A172 (cell line): ENCODE data around the gene MEAK7. TPM values are rescaled to one million over a fixed set of nuclear protein-coding genes. Genes with fewer than 3 reads are reported as not detected.

Source experiments
- DNase-seq: peaks from one replicate; pipeline ENCODE4 v3.0.0-alpha.2; 2015; ENCODE audit warnings: low spot score
- total RNA-seq: library from RNA; depleted of rRNA; stranded (reverse); fragments of >200 nt; shearing (Covaris generic); gene quantifications from 2 replicates; pipeline ENCODE4 v1.2.3, GENCODE V29; 2014; rRNA removed

MEAK7 gene, protein sequence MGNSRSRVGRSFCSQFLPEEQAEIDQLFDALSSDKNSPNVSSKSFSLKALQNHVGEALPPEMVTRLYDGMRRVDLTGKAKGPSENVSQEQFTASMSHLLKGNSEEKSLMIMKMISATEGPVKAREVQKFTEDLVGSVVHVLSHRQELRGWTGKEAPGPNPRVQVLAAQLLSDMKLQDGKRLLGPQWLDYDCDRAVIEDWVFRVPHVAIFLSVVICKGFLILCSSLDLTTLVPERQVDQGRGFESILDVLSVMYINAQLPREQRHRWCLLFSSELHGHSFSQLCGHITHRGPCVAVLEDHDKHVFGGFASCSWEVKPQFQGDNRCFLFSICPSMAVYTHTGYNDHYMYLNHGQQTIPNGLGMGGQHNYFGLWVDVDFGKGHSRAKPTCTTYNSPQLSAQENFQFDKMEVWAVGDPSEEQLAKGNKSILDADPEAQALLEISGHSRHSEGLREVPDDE
- total RNA-seq = 21.0 and 28.4 TPM in 2 replicates

DNA sequence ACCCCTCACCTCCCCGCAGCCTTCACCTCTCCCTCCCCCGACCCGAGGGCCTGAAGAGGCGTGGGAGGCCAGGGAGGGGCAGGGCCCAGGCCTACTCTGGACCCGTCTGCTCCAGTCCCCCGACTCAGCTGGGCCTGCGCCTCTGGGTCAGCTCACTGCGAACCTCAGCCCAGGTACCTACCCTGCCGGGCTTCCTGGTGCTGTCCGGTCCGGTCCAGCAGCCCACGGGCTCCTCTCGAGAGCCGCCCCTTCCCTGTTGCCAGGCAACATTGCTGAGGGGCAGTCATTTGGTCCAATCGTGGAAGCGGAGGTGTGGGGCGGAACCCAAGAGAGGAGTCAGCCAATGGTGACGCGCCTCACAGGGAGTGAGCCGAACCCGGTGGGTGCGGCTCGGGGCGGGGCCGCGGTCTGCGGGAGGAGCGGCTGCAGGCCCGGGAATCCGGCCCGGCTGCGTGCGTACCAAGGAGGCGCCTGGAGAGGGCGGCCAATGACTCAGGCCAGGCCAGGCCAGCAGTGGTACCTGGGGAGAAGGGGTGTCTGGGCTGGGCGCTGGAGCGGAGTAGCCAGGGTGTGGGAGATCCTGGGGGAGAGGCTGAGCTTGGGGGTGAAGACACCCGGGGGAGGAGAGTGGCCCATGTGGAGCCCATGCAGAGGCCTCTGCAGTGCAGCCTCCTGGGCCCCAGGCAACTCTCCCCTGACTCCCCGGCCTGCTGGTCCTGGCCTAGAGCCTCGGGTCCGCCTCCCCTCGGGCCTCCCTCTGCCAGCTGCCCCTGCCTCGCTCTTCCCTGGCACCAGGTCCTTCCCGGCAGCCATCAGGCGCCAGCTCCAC lies at the start of gene MEAK7:
TSS of gene MEAK7 (minus strand) at position 240 of the 829 bp plus-strand sequence. CDS start 6,573 bp downstream, outside the sequence.
- peak; percentile 97 for DNase-seq

DNA sequence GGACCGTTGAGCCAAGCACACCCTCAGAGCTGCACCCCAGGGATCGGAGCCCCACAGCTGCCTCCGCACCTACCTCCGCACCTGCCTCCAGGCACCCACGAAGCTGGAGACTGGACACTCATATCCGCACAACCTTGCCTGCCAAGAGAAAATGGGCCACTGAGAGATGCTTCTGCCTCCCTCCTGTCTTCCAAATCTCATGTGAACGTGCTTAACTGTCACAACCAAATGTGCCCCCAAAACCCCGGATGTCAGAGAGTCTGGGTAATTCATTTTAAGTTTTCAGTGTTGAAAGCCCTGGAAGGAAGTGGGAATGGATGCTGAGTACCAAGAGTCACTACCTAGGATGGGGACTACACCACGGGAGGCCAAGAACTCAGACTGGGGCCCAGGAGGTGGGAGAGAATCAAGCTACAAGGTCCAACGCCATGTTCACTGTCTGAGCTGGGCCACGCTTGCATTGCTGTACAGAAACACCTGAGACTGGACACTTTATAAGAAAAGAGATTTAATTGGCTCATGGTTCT lies 49.5 kb upstream of the MEAK7 start:
- DNase-seq = no peak

DNA sequence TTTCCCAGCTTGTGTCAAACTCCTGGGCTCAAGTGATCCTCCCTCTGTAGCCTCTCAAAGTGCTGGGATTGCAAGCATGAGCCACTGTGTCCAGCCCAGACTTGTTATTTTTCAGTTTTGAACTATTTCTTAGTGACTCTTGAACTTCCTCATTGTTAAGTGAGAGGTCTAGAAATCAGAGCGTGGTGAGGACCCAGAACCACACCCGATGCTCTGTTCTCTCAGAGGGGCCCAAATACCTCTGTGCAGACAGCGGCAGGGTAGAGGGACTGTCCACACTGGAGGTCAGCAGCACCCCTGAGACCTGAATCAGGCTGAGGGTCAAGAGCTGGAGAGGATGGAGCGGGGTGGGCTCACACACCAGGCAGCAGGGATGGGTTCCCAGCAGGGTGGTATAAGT lies 47.7 kb upstream of the MEAK7 start:
- DNase-seq = no peak

DNA sequence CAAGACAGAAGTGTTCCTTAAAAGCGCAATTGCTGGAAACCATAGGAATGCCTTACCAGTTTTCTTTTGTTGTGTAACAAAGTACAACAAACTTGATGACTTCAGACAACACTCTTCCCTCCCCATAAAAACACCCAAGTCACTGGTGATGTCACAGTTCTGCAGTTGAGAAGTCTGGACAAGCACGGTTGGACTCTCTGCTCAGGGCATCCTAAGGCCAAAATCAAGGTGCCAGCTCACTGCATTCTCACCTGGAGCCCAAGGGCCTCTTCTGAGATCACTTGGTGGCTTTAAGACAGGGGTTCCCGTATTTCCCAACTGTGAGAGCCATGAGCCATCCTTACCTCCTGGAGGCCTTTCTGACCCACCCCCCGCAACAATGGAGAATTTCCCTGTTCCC lies 45.6 kb upstream of the MEAK7 start:
- no peak for DNase-seq

DNA sequence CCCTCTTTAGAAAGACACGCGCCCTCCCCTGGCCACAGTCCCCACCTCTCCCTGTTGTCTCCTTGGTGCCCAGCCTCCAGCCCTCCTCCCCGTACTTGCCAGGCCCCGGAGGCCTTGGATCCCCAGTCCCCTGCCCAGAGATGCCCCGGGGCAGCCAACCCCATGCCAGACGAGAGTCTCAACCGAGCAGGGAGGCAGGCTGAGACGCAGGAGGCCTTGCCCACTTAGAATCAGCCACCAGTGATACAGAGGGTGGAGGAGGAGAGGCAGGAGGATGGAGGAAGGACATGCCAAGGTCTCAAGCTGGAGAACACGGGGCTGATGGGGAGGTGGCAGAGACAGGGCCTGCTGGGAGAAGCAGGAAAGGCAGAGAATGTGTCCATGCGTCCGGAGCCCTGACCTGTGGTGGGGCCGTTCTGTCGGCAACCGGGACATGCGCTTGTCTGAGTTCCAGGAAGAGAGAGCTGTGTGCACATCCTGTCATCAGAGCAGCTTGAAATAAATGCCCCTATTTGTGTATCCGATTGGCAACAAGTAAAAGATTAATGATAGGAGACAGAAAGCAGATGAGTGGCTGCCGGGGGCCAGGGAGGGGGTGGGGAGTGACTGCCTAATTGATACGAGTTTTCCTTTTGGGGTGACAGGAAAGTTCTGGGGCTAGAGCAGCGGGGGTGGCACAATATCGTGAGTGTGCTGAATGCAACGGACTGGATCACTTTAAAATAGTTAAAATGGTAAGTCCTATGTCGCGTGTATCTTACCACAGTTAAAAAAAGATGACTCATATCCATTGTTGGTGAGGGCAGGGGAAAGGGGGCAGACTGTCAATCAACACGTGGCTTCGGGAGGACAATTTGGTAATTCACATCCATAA lies 44.7 kb upstream of the MEAK7 start:
- DNase-seq = no peak

DNA sequence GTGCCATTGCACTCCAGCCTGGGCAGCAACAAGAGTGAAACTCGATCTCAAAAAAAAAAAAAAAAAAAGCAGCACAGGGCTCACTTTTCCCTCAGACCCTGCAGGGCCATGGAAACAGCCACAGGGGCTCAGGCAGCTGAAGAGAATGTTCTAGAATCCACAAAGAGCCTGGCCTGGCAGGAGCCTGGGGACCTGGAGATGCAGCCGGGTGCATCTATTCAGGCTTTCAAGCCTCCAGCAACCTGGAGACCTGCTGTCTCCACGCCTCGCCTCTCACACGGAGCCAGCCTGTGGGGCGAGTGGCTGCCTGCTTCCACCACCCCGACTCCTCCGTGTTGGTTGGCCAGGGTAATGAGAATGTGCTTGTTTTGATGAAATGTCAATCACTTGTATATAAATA lies 44.0 kb upstream of the MEAK7 start:
- DNase-seq = no peak

DNA sequence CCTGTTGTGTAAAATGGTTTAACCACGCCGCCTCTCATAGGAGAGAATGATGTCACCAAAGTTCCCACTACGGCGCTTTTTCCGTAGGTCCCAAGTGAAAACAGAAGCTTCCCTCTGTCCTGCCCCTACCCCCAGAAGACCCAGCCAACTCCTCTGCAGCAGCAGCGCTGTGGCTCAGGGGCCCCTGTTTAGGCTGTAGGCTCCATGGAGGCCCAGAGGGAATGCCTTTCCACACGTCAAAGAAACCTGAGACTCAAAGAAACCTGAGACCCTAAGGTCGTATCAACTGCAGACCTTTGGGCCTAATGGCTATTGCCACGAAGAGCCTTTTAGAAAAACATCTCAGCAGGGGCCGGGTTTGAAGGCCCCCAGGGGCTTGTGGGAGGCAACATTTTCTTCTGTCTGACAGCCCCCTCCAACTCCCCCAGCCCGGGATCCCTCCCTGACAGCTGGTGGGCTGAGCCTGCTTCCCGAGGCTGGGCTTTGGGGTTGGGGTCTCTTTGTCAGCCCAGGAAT lies 43.1 kb upstream of the MEAK7 start:
- no peak for DNase-seq

DNA sequence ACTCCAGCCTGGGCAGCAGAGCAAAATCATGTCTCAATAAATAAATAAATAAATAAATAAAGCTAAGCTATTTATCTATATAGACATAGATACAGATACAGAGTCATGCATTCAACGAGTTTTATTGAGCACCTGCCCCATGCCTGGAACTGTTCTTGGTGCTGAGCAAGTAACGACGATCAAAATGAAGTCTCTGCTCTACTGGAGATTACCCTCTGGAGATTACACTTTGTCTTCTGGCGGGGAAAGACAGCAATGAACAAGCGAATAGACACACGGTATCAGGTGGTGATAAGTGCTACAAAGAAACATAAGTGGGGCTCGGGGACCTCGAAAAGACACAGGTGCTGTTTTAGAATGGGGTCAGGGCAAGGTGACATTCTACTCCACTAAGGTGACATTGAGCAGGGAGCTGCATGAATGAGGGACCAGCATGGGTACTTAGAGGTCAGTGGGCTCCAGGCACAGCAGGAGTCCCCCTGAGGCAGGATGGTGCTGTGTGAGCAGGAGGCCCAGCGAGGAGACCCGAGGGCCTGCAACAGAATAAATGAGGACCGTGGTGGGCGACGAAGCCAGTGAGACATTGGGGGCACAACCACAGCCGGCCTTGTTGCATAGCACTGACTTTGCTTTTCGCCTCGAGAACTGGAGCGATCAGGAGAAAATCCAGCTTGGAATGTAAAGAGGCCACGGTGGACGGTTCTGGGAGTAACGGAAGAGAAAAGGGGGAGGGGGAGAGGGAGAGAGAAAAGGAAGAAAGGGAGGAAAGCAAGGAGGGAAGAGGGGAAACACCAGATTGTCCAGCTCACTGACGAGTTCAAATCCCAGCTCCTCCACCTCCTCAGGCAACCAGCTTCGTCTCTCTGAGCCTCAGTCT lies 42.4 kb upstream of the MEAK7 start:
- no peak for DNase-seq

DNA sequence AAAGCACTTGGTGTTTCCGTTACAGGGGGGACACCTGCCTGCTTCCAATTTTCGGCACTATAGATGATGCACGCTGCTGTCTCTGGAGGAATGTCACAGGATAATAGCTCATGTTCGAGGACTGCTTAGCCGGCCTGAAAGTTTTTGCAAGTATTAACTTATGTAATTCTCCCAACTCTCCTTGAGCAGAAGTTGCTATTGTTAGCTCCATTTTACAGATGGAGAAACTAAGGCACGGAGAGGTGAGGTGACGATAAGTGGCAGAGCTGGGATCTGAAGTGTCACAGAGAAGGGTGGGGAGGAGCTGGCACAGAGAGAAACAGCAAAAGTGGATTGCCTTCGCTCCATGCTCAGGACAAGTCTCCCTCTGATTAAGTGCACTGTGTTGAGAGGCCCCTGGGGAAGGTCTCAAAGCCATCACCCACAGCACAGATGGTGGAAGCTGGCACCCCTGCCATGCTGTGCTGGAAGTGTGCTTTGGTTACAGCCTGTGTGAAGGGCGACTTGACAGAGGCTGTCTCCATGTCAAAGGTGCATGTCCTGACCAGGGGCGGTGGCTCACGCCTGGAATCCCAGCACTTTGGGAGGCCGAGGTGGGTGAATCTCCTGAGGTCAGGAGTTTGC lies 40.8 kb upstream of the MEAK7 start:
- DNase-seq = no peak

DNA sequence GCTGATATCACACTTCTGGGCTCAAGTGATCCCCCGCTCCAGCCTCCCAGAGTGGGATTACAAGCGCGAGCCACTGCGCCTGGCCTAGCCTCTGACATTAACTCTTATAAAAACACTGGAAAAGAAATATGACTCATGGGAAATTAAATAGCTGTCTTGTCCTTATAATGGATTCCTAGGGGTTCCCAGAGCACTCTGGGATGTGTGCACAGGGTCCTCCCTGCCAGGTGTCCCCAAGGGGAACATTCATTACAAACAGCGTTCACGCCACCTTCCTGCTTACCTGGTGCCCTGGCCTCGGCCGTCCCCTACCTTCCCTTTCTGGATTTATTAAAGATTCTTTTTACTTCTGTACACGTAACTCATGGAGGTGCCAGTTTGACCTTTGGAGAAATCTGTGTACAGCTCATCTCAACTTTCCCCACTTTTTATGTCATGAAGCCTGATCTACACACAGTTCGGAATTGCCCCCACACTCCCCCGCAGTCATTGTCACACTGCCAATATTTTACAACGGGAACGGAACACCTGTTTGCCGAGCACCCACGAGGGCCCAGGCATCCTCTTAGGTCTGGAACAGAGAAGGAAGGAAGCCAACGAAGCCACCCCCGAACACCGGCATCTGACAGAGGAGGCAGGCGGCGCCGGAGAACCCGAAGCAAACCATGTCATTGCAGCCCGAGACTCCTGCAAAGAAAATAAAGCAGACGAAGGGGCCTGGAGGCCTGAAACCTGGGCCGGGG lies 39.7 kb upstream of the MEAK7 start:
- DNase-seq = peak; percentile 22

DNA sequence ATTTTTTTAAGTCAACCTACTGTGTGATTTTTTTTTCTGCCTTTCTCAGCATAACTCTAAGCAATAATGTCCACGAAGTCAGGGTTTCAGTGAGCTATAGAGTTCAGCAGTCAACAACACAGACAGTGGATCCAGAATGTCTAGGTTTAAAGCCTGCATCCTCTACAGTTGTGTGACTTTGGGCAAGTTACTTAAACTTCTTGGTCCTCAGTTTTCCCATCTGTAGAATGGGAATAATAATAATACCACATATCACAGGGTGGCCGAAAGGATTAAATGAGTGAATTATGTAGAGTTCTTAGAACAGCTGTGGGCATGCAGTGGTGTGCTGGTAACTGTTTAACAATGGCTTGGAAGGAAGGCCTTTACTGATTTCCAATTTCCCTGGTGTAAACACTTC lies 38.8 kb upstream of the MEAK7 start:
- no peak for DNase-seq

DNA sequence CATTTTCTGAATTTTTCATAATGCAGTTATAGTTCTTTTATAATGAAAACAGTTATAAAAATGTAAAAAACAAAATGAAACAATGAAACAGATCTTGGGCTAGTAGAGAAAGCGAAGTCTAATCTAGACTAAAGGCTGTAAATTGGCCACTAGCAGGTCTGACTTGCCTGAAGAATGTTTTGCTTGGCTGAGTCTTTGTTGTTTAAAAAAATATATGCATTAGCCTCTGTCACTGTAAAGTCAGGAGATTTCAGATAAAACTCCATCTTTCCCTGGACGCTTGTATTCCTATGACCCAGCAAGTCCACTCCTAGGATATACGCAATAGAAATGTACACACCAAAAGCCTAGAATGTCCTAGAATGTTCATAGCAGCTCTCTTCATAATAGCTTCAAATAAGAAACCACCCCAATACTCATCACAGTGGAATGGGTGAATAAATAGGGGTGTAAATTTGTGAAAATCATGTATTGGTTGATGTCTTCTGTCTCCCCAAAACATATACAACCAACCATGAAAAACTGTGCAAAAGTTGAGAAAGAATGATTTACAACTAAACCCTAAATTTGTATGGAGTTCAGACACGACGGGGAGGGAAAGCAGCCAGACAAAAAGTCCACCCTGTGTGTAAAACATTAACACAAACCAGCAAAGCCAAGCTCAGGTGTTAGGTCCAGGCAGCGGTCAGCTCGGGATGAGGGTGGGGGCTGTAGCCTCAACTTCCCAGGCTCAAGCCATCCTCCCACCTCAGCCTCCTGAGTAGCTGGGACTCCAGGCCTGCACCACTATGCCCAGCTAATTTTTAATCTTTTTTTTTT lies 37.7 kb upstream of the MEAK7 start:
- DNase-seq = peak; percentile 36

DNA sequence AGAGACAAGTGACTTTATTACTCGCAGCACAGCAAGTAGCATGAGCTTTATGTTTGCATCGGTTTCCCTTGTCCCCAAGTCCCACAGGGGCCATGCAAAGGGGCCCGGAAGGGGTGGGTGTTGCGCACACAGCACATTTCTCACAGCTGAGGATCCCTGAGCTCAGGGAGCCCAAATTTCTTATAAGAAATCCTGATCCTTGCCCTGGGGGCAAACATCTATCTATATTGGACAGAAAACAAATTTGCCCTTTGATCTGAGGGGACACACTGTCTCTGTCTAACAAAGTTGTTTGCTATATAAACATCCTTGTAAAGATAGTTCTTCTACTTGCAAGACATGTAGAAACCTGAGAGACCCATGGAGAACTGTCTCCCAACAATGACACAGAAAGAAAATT lies 35.7 kb upstream of the MEAK7 start:
- DNase-seq = no peak

DNA sequence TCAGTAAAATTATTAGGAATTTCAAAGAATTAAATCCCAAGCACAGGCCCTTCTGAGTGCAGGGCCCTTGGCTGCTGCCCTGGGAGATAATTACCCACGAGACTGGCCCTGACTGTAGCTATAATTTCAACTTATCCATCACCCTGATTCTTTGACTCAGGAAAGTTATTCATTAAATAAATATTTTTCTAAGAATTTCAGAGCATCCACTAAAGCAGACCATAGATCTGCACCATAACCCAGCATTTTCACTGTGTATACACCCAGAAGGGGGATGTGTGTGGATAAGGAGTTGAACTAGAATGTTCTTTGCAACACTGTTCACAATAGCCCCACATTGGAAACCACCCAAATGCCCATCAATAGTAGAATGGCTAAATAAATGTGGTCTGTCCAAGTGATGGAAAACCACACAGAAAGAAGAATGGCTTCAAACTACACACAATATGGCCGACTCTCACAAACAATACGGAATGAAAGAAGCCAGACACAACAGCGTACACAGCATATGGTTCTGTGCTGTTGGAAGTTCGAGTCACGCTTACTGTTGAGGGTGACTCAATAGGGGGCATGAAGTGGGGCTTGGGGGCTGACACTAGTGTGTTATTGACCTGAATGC lies 33.9 kb upstream of the MEAK7 start:
- no peak for DNase-seq

DNA sequence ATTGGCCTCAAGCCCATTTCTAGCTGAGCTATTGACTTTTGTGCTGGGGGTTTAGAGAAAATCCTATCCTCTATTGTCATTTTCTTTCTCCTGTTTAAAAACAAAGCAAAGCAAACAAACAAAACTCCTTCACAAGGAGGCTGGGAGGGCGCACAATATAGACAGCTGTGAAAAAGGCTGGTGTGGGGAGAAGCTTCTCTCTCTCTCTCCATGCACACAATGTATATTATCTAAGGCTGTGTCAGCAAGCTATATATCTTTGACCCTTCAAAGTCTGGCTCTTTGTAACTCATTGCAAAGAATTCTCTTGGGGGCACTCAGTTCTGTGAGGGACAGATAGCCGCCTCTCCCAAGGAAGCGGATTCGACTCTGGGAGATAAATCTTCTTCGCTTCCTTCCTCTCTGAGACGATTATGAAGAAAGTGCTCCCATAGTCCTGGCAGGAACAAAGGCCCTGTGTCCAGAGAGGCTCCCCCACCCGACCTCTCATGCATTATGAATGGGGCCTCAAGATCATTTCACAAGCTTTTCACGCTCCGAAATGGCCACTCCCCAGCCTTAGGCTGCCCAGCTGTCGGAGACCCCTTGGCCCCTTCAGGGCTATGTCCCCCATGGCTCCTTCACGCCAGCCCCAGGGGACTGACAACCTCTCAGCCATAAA lies 33.2 kb upstream of the MEAK7 start:
- no peak for DNase-seq

DNA sequence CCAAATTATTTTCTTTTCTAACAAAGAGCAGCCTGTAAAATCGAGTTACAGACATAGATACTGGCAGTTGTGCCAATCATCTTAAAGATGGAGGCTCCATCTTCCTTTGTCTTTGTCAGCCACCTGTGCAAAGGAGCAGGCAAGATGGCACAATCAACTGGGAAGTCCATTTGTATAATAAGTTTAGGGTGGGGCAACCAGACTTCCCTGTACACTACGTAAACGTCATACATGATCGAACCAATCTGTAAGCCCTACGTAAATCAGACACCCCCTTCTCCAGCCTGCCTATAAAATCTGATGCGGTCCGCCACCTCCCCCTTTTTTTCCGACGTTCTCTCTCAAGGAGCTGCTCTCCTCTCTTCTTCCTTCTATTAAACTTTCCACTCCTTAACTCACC lies 31.4 kb upstream of the MEAK7 start:
- DNase-seq = no peak

DNA sequence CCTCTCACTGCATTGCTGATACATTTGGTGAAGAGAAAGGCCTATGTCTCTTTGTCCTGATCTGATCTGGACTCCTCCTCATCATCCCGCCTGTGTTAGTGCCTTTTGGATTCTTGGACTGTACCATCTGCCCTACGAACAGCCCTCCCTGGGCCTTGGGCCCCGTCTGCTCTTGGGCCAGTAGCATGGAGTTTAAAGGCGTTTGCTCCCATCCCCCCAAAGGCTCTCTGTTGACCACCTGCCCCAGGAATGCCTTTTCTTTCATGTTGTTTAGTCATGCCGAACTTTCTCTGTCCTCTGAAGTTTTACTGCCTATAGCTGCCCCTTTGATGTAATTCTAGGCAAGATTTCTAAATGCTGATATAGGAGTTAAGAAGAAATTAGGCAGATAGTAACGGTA lies 30.9 kb upstream of the MEAK7 start:
- no peak for DNase-seq
